ENCODE measurements around the gene SLCO1B1.
A peak's percentile ranks its signal among the peaks of the same experiment; 100 is the strongest.

Gene SLCO1B1

GRCh38 chr12:21221778-21222177, 90.8 kb downstream of the SLCO1B1 start:
- no peak for DNase-seq (ENCODE audit: low spot score)

DNA sequence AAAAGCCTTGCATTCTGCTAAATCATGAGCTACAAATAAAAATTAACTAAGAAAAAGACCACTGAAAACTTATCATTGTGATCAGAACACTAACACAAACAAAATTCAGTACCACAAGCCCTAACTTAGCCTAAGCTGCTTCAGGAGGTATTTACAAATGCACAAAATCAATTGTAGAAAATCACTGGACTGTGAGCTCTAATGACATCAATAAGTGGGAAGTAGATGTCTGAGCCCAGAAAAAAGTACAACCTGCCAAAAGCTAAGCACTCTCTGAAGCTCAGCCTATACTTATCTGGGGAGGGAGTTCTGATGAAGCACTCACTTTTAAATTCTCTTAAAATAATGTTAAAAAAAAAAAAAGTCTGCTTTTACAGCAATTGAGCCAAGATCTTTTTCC, 92.9 kb downstream of the SLCO1B1 start:
- DNase-seq (ENCODE audit: low spot score) = no peak

DNA sequence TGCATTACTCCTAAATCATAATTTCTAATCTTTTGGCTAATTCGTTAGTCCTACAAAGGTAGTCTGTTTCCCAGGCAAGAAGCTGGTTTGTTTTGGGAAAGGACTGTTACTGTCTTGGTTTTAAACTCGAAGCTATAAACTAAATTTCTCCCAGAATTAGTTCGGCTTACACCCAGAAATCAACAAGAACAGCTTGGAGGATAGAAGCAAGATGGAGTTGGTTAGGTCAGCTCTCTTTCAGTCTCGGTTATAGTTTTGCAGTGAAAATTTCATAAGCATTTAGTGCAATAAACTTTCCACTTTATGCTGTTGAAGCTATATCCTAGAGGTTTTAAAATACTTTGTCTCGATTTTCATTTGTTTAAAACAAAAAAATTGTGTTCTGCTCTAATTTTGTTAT, 103.4 kb downstream of the SLCO1B1 start:
- DNase-seq (ENCODE audit: low spot score) = no peak

DNA sequence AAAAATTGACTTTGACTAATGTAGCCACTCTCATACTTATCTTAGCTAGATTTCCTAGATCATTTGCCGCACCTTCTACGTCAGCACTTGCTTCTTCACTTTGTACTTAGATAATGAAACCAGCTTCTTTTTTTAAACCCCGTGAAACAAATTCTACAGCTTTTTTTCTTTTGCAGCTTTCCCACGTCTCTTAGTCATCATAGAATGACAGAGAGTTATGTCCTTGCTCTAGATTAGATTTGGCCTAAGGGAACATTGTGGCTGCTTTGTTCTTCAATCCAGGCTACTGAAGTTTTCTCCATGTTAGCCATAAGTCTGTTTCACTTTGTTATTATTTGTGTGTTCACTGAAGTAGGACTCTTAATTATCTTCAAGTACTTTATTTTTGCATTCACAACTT, 108.9 kb downstream of the SLCO1B1 start:
- peak; percentile 19 for DNase-seq (ENCODE audit: low spot score)

GRCh38 chr12:21248679-21249078, 117.7 kb downstream of the SLCO1B1 start:
- DNase-seq (ENCODE audit: low spot score) = no peak

DNA sequence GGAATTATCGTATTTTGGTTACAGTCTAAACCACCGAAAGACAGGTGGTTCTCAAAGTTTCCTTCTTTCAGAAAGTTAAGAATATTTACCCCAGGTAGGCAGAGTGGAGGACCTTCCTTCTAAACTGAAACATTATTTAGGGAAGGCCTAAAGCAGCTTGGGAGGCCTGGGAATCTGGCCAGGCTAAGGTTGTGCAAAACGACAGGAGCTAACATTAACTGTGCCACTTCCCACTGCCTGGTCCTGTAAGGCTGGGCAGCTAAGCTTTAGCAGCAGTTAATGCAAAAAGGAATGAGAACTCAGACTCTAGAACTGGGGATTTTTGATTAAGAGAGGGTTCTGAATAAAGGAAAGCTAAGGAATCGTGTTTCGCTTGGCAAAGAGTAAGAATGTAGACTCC, 121.1 kb downstream of the SLCO1B1 start:
- no peak for DNase-seq (ENCODE audit: low spot score)

- DNase-seq (ENCODE audit: low spot score) = no peak
Measured at GRCh38 chr12:21257172-21257571, 126.2 kb downstream of the SLCO1B1 start.

GRCh38 chr12:21264232-21264631, 133.2 kb downstream of the SLCO1B1 start:
- no peak for DNase-seq (ENCODE audit: low spot score)

DNA sequence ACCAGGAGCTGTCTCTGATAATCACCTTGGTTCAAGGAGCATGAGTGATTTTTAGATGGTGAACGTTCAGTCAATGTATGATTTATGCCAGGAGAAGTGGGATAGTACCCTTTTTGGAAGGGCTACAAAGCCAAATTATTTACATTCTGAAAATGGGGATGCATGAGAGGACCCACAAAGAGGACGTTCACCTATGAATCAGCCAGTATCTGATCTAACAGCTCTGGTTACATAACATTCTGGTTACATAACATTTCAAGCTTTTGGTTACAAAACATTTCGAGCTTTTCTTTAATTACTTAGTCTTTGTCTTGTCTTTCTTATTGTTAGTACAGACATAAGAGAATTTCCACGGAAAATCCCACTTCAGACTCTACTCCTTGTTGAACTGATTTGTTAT, 134.9 kb downstream of the SLCO1B1 start:
- no peak for DNase-seq (ENCODE audit: low spot score)

DNA sequence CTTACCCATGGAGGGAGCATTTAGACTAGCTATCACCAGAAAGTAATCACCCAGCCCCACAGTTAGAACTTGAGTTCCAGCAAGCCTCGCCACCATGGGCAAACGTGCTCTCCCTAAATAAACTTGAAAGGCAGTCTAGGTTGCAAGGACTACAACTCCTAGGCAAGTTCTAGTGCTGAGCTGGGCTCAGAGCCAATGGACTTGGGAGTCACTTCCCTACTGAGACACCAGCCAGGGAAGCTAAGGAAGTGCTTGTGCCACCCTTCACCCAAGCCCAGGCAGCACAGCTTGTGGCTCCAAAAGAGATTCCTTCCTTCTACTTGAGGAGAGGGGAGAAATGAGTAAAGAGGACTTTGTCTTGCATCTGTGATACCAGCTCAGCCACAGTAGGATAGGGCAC, 145.8 kb downstream of the SLCO1B1 start:
- no peak for DNase-seq (ENCODE audit: low spot score)
